SK-N-SH treated with all-trans-retinoic acid at 6 μM for 48 hours (cell line): ENCODE data around the gene RAPGEF4.

Experiments used
- ATAC-seq: fragments of 200-7000 bp; cut with Tn5 transposase; 3 replicates; pipeline ENCODE4 v1.9.1; 2020; ENCODE audit warnings: mild to moderate bottlenecking, moderate library complexity
- BACH2 ChIP-seq: fragments of 250-450 bp; sonication (Bioruptor Pico); IDR thresholded peaks from 2 replicates; pipeline ENCODE4 v1.9.0; 2021; ENCODE audit warnings: mild to moderate bottlenecking, borderline replicate concordance
- CREB5 ChIP-seq: fragments of 250-450 bp; sonication (Bioruptor Pico); IDR thresholded peaks from 2 replicates; pipeline ENCODE4 v1.5.1; 2020; ENCODE audit warnings: low read depth, mild to moderate bottlenecking, moderate library complexity
- CSDC2 ChIP-seq: fragments of 250-450 bp; sonication (Bioruptor Pico); IDR thresholded peaks from 2 replicates; pipeline ENCODE4 v1.5.0; 2020; ENCODE audit warnings: mild to moderate bottlenecking, moderate library complexity
- ESRRG ChIP-seq: fragments of 250-450 bp; sonication (Bioruptor Pico); IDR thresholded peaks from 2 replicates; pipeline ENCODE4 v1.6.1; 2021; ENCODE audit warnings: mild to moderate bottlenecking
- GLIS3 ChIP-seq: fragments of 250-450 bp; sonication (Bioruptor Pico); IDR thresholded peaks from 2 replicates; pipeline ENCODE4 v1.5.0; 2020; ENCODE audit warnings: mild to moderate bottlenecking, moderate library complexity
- ISL1 ChIP-seq: fragments of 250-450 bp; sonication (Bioruptor Pico); IDR thresholded peaks from 2 replicates; pipeline ENCODE4 v2.1.2; 2022; ENCODE audit warnings: mild to moderate bottlenecking, moderate library complexity
- OSR1 ChIP-seq: fragments of 250-450 bp; sonication (Bioruptor Pico); IDR thresholded peaks from 2 replicates; pipeline ENCODE4 v1.8.0; 2022; ENCODE audit warnings: moderate library complexity, mild to moderate bottlenecking, inconsistent platforms
- POU6F1 ChIP-seq: fragments of 250-450 bp; sonication (Bioruptor Pico); IDR thresholded peaks from 2 replicates; pipeline ENCODE4 v1.8.0; 2021; ENCODE audit warnings: low read depth, mild to moderate bottlenecking, moderate library complexity, borderline replicate concordance
- PPARA ChIP-seq: fragments of 250-450 bp; sonication (Bioruptor Pico); IDR thresholded peaks from 2 replicates; pipeline ENCODE4 v1.5.0; 2020; ENCODE audit warnings: mild to moderate bottlenecking, borderline replicate concordance
- RARB ChIP-seq: fragments of 250-450 bp; sonication (Bioruptor Pico); IDR thresholded peaks from 2 replicates; pipeline ENCODE4 v1.8.0; 2021; ENCODE audit warnings: mild to moderate bottlenecking, moderate library complexity
- TCF4 ChIP-seq: fragments of 250-450 bp; sonication (Bioruptor Pico); IDR thresholded peaks from 2 replicates; pipeline ENCODE4 v1.8.0; 2021; ENCODE audit warnings: mild to moderate bottlenecking, moderate library complexity, borderline replicate concordance
- TOX ChIP-seq: fragments of 250-450 bp; sonication (Bioruptor Pico); IDR thresholded peaks from 2 replicates; pipeline ENCODE4 v1.8.0; 2021; ENCODE audit warnings: mild to moderate bottlenecking, moderate library complexity, borderline replicate concordance
- ZC3H10 ChIP-seq: fragments of 250-450 bp; sonication (Bioruptor Pico); IDR thresholded peaks from 2 replicates; pipeline ENCODE4 v1.5.1; 2021; ENCODE audit warnings: mild to moderate bottlenecking, moderate library complexity
- ZFP3 ChIP-seq: fragments of 250-450 bp; sonication (Bioruptor Pico); IDR thresholded peaks from 2 replicates; pipeline ENCODE4 v1.5.0; 2020; ENCODE audit warnings: mild to moderate bottlenecking, moderate library complexity
- ZFP30 ChIP-seq: fragments of 450-650 bp; formaldehyde crosslinking; IDR thresholded peaks from 2 replicates; pipeline ENCODE4 v1.5.0; 2022; ENCODE audit warnings: mild to moderate bottlenecking, moderate library complexity
- ZNF565 ChIP-seq: fragments of 450-650 bp; formaldehyde crosslinking; conservative IDR thresholded peaks from 2 replicates; pipeline ENCODE4 v1.5.0; 2020; ENCODE audit warnings: low read depth, mild to moderate bottlenecking, moderate library complexity
- ZNF8 ChIP-seq: fragments of 450-650 bp; formaldehyde crosslinking; IDR thresholded peaks from 2 replicates; pipeline ENCODE4 v1.5.0; 2020; ENCODE audit warnings: mild to moderate bottlenecking, moderate library complexity
- TF ChIP-seq, protein P1 (sequence below): fragments of 250-450 bp; sonication (Bioruptor Pico); IDR thresholded peaks from 2 replicates; pipeline ENCODE4 v1.5.1; 2021; ENCODE audit warnings: mild to moderate bottlenecking, moderate library complexity
- TF ChIP-seq, protein P2 (sequence below): fragments of 250-450 bp; sonication (Bioruptor Pico); IDR thresholded peaks from 2 replicates; pipeline ENCODE4 v1.5.0; 2020; ENCODE audit warnings: mild to moderate bottlenecking, moderate library complexity

The RAPGEF4 gene

DNA sequence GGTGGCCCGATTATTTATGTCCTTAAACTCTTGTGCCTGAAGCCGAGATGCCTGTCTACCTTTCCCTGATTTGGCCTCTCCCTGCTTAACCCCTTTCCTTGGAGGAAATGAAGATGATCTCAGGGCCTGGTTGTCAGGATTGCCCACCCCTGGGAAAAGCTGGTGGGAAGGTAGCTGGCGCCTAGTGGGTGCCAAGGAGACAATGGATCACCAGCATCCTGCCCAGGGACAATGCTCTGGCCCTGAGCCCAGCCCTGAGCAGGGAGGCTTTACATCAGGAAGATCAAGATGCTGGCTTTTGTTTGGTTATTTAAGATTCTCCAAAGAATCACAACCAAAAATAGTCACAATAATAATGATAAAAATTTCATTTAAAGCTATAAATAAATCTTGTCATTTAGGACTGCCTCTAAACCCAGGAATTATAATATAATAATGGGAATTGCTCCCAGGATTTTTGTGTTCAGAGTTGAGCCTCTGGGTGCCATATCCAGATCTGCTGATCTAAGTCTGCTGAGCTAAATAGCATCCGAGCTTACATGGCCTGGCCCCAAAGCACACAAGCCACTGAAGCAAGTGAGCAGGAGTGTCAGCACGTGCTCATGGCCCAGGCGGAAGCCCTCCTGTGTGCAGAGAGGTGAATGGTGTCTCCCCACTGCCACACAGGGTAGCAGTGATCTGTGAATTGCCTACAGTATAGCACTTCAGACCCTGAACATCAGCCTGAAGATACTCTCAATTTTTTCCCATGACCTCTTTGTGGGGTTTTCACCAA lies 282.2 kb downstream of the RAPGEF4 start (continued):
- TF ChIP-seq ESRRG, result no peak
- TF ChIP-seq ISL1 (CRISPR knock-in tag), result no peak
- no peak for TF ChIP-seq TOX (CRISPR knock-in tag)
- no peak for TF ChIP-seq GLIS3 (CRISPR knock-in tag)
- TF ChIP-seq ZNF8 (CRISPR knock-in tag), result no peak
- TF ChIP-seq PPARA, result no peak

DNA sequence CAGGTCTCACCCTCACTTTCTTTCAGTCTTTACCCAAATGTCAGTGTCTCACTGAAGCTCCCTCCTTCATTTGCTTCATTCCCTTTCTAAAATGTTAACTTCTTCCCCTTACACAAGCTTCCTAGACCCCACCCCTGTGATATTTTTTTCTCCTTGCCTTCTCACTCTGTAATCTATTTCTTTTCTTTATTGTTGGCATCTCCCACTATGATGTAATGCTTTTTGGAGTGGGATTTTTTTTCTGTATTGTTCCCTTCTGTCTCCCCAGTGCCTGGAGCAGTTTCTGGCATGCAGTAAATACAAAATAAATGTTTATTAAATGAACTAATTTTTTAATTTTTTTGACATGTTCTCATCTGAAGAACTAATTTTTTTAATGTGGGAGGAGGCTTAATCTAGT lies 284.1 kb downstream of the RAPGEF4 start:
- no peak for ATAC-seq
- no peak for TF ChIP-seq ZNF8 (CRISPR knock-in tag)
- TF ChIP-seq TCF4 (CRISPR knock-in tag), result no peak
- TF ChIP-seq ZNF565, result no peak
- no peak for TF ChIP-seq RARB (CRISPR knock-in tag)
- TF ChIP-seq, protein P1, sequence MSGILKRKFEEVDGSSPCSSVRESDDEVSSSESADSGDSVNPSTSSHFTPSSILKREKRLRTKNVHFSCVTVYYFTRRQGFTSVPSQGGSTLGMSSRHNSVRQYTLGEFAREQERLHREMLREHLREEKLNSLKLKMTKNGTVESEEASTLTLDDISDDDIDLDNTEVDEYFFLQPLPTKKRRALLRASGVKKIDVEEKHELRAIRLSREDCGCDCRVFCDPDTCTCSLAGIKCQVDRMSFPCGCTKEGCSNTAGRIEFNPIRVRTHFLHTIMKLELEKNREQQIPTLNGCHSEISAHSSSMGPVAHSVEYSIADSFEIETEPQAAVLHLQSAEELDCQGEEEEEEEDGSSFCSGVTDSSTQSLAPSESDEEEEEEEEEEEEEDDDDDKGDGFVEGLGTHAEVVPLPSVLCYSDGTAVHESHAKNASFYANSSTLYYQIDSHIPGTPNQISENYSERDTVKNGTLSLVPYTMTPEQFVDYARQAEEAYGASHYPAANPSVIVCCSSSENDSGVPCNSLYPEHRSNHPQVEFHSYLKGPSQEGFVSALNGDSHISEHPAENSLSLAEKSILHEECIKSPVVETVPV (CRISPR knock-in tag), result no peak
- TF ChIP-seq, protein P2, sequence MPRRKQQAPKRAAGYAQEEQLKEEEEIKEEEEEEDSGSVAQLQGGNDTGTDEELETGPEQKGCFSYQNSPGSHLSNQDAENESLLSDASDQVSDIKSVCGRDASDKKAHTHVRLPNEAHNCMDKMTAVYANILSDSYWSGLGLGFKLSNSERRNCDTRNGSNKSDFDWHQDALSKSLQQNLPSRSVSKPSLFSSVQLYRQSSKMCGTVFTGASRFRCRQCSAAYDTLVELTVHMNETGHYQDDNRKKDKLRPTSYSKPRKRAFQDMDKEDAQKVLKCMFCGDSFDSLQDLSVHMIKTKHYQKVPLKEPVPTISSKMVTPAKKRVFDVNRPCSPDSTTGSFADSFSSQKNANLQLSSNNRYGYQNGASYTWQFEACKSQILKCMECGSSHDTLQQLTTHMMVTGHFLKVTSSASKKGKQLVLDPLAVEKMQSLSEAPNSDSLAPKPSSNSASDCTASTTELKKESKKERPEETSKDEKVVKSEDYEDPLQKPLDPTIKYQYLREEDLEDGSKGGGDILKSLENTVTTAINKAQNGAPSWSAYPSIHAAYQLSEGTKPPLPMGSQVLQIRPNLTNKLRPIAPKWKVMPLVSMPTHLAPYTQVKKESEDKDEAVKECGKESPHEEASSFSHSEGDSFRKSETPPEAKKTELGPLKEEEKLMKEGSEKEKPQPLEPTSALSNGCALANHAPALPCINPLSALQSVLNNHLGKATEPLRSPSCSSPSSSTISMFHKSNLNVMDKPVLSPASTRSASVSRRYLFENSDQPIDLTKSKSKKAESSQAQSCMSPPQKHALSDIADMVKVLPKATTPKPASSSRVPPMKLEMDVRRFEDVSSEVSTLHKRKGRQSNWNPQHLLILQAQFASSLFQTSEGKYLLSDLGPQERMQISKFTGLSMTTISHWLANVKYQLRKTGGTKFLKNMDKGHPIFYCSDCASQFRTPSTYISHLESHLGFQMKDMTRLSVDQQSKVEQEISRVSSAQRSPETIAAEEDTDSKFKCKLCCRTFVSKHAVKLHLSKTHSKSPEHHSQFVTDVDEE (CRISPR knock-in tag), result no peak
- no peak for TF ChIP-seq ISL1 (CRISPR knock-in tag)
- TF ChIP-seq ZFP3 (CRISPR knock-in tag), result no peak
- no peak for TF ChIP-seq ZFP30 (CRISPR knock-in tag)
- TF ChIP-seq TOX (CRISPR knock-in tag), result no peak
- TF ChIP-seq OSR1 (CRISPR knock-in tag), result no peak
- TF ChIP-seq PPARA, result no peak
- TF ChIP-seq BACH2 (CRISPR knock-in tag), result no peak

DNA sequence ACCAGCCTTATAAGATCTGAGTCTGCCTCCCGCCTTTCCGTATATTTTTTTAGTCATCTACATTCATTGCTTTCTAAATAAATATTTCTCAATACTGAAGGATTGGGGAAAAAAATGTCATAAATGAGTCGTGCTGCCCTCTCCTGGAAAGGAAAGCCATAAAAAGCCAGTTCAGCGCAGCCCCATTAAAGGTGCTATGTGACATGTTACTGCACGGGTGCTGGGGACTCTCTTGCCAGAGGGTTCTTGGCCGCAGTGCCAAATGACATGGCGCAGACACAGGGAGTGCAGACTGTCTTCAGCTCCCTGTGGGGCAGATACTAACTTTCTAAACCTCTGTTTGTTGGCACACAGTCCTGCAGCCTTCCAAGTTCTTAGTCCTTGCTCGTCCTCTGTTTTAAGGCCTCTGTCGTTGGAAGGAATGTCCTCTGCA lies 286.3 kb downstream of the RAPGEF4 start:
- ATAC-seq, result peak; percentile 71
- TF ChIP-seq CSDC2, result no peak
- no peak for TF ChIP-seq ZFP3 (CRISPR knock-in tag)
- no peak for TF ChIP-seq CREB5 (CRISPR knock-in tag)
- no peak for TF ChIP-seq ESRRG

GRCh38 chr2:173023718-173024117 lies 288.1 kb downstream of the RAPGEF4 start:
- TF ChIP-seq ESRRG (no peak), TOX (CRISPR knock-in tag) (no peak)
- TF ChIP-seq, all 23 proteins: peak for 0
- no peak for ATAC-seq

DNA sequence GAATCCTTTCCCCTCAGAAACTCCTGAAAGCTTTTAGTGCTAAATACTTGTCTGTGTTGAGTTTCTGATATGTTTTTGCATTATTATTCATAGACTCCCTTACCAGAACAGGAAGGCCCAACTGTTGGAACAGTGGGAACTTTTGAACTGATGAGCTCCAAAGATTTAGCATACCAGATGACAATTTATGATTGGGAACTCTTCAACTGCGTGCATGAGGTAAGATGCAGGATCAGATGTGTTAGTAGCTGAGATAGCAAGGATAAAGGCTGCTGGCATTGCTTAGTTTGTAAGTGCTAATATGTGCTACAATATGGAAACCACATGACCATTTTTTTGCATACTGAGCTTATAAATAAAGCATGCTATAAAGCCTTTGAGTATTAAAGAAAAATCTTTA lies 290.8 kb downstream of the RAPGEF4 start:
- TF ChIP-seq CREB5 (CRISPR knock-in tag) (no peak), OSR1 (CRISPR knock-in tag) (no peak), GLIS3 (CRISPR knock-in tag) (no peak), ZFP30 (CRISPR knock-in tag) (no peak), POU6F1 (no peak), CSDC2 (no peak), BACH2 (CRISPR knock-in tag) (no peak), ZC3H10 (no peak), TOX (CRISPR knock-in tag) (no peak), RARB (CRISPR knock-in tag) (no peak)
- ATAC-seq, result no peak
